NCI-H460 (cell line): ENCODE results near the gene KIF3C. TPM values are rescaled to one million over a fixed set of nuclear protein-coding genes. Genes with fewer than 3 reads are reported as not detected.
A peak's percentile ranks its signal among the peaks of the same experiment; 100 is the strongest.

Source experiments
- DNase-seq: peaks from one replicate; pipeline ENCODE4 v3.0.0-alpha.2; 2016; ENCODE audit warnings: low read depth; ENCODE audit errors: extremely low read depth
- small RNA-seq, 2 experiments: library from RNA; depleted of rRNA; stranded (forward); fragments of <200 nt; gene quantifications; one replicate each; pipeline ENCODE3, GENCODE V24; 2014
- total RNA-seq: library from RNA; depleted of rRNA; stranded (reverse); fragments of >200 nt; shearing (Covaris generic); gene quantifications from 2 replicates; pipeline ENCODE4 v1.2.3, GENCODE V29; 2014; rRNA removed

The KIF3C gene
- total RNA-seq, 1 experiment from 2014 or later = 6.9 TPM

DNA sequence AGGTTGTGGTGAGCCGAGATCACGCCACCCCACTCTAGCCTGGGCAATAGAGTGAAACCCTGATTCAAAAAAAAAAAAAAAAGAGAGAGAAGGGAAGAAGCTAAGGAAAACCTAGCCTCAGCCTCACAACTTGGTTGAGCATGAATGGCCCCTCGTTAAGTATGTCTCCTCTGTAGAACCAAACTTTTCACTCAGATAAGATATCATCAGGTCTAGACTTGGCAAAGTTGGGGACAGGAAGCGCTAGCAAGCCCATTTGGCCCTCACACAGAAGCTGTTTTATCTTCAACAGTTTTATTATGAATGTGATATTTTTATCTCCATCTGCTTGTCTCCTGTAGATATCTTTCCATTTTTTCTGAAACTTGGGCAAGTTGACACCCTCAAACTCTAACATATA is 100.5 kb downstream of the KIF3C start:
- no peak for DNase-seq

- peak; percentile 26 for DNase-seq
Measured at GRCh38 chr2:25879133-25879730, 103.1 kb downstream of the KIF3C start.

DNA sequence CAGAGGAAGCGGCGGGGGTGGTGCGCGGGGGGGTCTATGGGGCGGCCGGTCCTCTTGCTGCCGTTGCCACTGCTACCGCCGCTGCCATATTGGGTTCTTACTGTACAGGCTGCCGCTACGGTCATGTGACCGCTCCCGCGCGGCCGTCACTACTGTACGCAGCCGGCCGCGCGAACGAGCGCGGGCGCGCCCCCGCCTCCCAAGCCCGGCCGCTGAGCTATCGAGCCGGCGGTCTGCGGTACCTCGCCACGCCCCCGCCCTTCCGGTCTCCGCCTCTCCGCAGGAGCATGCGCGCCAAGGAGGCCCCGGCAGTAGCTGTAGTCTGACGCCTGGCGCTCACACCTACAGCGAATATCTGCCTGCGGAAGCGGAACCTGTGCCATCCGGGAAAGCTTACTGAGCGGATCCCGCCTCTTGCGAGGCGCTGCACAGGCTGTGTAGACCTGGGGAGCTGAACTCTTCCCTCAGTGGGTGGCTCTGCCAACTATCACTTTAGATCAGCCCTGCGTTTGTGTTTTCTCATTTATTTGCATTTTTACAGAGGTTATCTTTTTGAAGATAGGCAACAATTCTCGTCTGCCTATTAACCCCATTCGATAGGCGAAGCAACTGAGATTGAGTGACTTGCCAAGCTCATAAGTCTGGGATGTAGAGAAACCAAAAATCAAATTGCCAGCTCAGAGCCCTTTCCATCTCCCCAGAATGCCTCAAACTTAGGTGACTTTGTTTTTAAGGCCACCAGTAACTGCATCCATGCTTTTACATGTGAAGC is 103.8 kb downstream of the KIF3C start, which contains the start of gene ASXL2:
TSS of gene ASXL2 (minus strand) at position 127 of the 772 bp plus-strand sequence. CDS start 265 bp downstream, outside the sequence.
- peak; percentile 96 for DNase-seq

DNA sequence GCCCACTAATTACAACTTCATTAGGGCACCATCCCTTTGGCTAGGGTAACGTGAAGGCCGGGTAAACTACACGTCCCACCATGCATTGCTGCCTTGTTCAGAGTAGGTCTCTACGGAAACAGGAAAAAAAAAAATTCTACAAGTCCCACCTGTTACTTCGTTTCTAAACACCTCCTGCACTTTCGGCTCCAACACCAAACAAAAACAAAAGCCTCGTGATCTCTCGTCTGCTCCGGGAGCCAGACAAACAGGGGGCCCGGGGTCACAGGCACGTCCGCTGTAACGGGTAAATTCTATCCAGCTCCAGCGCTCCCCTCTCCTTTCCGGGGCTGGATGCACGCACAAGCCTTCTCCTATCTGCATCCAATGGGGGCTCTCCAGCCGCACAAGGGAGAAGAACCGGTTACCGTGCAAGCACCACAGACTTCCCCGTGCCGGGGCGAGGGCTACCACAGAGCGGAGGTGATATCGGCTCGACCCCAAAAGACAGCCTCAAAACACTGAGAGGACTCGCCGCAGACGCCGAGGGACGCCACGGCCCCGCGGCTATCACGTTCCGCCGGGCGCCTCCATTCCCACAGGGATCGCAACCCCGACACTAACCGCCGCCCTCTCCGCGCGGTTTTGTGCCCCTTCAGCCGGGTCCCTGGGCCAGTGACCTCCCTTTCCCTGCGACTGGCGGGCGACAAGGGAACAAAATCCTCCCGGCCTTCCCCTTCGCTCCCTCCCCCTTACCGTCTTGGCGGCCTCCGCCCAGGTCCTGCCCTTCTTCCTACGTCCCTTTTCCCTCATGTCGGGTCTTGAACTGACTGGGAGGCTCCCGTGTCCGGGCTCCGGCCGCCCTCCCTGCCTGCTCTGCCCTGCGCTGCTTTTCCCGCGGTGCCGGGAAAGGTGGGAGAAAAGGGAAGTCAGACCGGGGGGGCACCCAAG is 104.6 kb downstream of the KIF3C start:
- DNase-seq = peak; percentile 26

Small RNAs within 50 kb of the gene (small RNA-seq; reads per million reads assigned to genes)
- gene NDUFB4P4 (0 reads per million in 2 experiments), gene UQCRHP2 (0 reads per million in 2 experiments)

Other genes with a start within 250 kb of the KIF3C start
- 15.5 and 18.8 TPM in 2 replicates for gene ASXL2, start 104.0 kb downstream of the KIF3C start, total RNA-seq
- 256 and 270 TPM in 2 replicates for gene RAB10, start 51.6 kb upstream of the KIF3C start, total RNA-seq
- 5.5 and 5.7 TPM in 2 replicates for gene GAREM2, start 190.6 kb upstream of the KIF3C start, total RNA-seq